WTC11 (cell line): ENCODE data around the gene PPARA.

Experiments used
- ATF1 ChIP-seq: sonication (generic); formaldehyde crosslinking; IDR thresholded peaks from 2 replicates; pipeline ENCODE4 v1.8.1; 2023; ENCODE audit warnings: mild to moderate bottlenecking, moderate library complexity, missing genetic modification reagents
- TF ChIP-seq, protein P1 (sequence below): fragments of 200-600 bp; IDR thresholded peaks from 2 replicates; pipeline ENCODE4 v1.8.0; 2022; ENCODE audit warnings: antibody characterized with exemption

GRCh38 chr22:46250035-46250782, 99.9 kb downstream of the PPARA start, which contains the start of gene CDPF1:
- TF ChIP-seq, protein P1, sequence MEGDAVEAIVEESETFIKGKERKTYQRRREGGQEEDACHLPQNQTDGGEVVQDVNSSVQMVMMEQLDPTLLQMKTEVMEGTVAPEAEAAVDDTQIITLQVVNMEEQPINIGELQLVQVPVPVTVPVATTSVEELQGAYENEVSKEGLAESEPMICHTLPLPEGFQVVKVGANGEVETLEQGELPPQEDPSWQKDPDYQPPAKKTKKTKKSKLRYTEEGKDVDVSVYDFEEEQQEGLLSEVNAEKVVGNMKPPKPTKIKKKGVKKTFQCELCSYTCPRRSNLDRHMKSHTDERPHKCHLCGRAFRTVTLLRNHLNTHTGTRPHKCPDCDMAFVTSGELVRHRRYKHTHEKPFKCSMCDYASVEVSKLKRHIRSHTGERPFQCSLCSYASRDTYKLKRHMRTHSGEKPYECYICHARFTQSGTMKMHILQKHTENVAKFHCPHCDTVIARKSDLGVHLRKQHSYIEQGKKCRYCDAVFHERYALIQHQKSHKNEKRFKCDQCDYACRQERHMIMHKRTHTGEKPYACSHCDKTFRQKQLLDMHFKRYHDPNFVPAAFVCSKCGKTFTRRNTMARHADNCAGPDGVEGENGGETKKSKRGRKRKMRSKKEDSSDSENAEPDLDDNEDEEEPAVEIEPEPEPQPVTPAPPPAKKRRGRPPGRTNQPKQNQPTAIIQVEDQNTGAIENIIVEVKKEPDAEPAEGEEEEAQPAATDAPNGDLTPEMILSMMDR = no peak
- no peak; the same call in 1 of the 2 replicates for TF ChIP-seq ATF1 (CRISPR knock-in tag)
